ENCODE results near the gene HAGH.

GRCh38 chr16:1794221-1794871, 32.3 kb downstream of the HAGH start:
- no peak for TF ChIP-seq POLR2A (IDR thresholded peaks at IDR 0.05)
- TF ChIP-seq CTCF (IDR thresholded peaks at IDR 0.05), result no peak
